ENCODE measurements around the gene ASPSCR1. TPM values are rescaled to one million over a fixed set of nuclear protein-coding genes. Genes with fewer than 3 reads are reported as not detected.

The ASPSCR1 gene, protein sequence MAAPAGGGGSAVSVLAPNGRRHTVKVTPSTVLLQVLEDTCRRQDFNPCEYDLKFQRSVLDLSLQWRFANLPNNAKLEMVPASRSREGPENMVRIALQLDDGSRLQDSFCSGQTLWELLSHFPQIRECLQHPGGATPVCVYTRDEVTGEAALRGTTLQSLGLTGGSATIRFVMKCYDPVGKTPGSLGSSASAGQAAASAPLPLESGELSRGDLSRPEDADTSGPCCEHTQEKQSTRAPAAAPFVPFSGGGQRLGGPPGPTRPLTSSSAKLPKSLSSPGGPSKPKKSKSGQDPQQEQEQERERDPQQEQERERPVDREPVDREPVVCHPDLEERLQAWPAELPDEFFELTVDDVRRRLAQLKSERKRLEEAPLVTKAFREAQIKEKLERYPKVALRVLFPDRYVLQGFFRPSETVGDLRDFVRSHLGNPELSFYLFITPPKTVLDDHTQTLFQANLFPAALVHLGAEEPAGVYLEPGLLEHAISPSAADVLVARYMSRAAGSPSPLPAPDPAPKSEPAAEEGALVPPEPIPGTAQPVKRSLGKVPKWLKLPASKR
- 10 to 100 TPM; 37.4 to 39.5 TPM for total RNA-seq

DNA sequence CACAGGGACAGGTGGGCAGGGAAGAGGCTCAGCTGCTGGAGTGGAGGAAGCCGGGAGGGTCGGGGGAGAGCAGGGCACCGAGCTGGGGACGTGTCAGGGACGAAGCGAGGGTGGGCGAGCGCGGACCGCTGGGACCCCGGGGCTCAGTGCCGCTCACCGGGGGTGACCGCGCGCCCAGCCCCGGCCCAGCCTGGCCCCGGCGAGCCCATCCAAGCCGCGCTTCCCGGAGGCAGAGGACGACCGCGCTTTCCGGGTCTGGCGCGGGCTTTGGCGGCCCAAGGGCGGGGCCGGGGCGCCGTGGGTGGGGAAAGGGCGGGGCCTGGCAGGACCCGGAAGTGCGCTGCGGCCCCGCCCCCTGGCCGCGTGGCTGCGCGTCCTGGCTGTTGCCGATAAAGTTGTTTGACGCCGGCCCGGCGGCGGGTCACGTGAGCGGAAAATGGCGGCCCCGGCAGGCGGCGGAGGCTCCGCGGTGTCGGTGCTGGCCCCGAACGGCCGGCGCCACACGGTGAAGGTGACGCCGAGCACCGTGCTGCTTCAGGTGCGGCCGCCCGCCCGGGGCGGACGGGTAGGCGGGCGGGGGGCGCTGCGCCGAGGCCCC, at the start of gene ASPSCR1:
Gene ASPSCR1, plus strand, starts transcription at position 419 of the 598 bp plus-strand sequence. Its CDS starts 18 bp downstream, at position 437.

DNA sequence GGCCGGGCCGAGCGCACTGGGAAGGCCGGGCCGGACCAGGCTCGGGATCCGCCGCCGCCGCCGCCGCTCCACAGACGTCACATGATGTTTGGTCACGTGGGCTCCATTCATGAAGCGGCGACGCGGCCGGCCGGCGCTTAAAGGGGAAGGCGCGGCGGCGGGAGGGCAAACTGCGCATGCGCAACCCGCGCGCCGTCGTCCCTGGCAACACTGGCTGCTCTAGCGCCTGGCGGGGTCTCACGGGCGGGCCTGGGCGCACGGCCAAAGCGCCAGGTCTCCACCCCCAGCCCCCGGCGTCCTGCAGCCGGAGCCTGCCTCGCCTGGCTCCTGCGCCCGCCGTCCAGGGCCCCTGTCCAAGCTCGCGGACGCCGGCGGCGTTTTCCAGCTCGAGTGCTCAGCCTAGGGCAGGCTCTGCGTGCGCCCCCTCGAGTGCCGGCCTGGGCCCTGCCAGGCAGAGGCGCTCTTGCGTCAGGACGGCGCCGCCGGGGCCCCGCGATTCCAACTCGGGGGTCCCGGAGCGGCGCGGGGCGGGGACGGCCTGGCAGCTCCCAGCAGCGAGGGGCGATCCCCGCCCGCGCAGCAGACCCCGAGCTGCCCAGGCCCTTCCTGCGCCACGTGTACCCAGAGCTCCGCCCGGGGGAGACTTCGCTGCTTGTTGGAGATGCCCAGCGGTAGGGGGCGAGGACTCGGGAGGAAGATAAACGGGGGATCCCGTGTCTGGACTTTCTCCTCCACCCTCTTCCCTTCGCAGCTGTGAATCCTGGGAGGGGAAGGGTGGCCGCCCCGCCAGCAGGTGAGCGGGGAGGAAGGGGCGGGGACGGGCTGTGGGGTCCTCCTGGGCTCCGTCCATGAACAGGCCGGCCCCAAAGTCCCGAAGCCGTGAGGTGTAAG, 49.5 kb upstream of the ASPSCR1 start, which contains the start of gene MAFG:
Gene MAFG, minus strand, starts transcription at position 83 of the 891 bp plus-strand sequence. CDS start 4,550 bp downstream, outside the sequence.

DNA sequence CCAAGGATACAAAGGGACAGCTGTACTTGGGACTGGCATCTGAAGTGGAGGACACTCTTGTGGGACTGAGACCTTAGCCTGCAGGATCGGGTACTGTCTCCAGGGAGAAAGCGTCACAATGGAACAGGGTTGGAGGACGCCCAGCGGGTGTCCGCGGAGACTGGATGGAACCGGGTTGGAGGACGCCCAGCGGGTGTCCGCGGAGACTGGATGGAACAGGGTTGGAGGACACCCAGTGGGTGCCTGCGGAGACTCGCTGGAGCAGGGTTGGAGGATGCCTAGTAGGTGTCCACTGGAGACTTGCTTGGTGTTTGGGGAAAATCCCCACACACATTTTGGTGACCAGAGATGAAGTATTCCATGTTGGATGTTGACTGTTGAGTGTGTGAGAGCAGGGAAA, 30.2 kb upstream of the ASPSCR1 start, which contains the start of gene MYADML2:
Gene MYADML2, minus strand, starts transcription at position 45 of the 400 bp plus-strand sequence. CDS start 5,492 bp downstream, outside the sequence.

DNA sequence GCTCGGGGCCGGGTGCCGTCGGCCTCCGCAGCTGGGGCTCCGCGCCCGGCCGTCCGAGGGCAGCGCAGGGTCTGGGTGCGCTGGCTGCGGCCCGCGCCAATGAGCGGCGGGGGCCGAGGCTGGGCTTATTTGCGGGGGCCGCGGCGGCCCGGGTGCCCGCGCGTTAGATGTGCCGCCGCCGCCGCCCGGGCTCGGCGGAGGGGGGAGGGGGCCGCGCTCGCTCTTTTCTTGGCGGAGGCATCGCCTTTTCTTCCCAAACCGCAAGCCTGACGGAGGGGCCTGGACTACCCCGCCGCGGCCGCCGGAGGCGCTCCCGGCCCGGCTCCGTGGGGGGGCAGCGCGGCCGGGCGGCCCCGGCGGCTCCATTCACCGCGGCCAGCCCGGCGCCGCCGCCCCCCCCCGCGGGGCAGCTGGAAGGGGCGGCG, 16.3 kb upstream of the ASPSCR1 start, which contains the start of gene NOTUM:
Gene NOTUM, minus strand, starts transcription at position 101 of the 425 bp plus-strand sequence. CDS start 278 bp downstream, outside the sequence.

DNA sequence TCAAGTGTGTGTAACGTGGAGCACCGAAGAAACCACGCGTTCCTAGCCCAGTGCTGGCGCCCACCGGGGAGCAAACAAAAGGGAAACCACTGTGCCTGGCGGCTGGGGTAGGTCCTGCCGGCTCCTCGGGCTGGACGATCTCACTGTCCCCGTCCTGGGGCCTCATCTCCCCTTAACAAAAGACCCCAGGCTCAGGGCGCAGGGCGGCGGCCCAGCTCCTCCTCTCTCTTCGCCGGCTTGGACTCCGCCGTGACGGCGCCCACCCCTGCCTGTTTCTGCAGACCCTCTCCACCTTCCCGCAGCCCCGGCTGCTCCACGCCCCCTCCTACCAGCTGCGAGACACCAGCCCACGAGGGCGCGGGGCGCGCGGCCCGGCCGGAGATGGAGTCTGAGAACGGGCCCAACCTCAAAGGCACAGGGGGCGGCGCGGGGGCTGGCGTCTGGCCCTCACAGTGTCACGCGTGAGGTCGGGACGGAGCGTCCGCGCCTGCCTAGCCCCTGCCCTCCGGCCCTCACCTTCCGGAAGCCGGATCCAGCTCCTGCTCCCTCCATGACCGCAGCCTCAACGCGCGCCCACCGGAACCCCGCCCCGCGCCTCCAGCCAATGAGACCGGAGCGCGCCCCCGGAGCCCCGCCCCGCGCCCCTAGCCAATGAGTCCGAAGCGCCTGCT, 45.0 kb downstream of the ASPSCR1 start, which contains the start of gene CENPX:
Gene CENPX, minus strand, starts transcription at position 569 of the 671 bp plus-strand sequence. Its CDS starts 17 bp downstream, at position 552.

DNA sequence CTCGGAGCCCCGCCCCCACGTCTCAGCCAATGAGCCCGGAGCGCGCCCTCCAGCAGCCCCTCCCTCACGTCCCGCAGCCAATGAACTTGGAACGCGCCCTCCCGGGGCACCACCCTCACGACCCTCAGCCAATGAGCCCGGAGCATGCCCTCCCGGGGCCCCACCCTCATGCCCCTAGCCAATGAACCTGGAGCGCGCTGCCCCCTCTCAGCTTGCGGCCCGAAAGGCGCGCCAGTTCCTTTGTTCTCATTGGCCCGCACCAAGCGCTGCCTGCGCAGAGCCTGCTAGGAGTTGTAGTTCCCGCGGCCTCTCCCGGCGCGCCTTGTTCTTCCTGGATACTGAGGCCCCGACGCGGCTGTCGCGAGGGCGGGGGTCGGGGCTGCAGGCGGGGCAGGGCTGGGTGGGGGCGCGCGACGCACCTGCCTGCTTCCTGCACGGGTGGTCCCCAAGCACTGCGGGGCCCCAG, 45.6 kb downstream of the ASPSCR1 start, which contains the start of gene LRRC45:
Gene LRRC45, plus strand, starts transcription at position 325 of the 466 bp plus-strand sequence. CDS start 339 bp downstream, outside the sequence.

DNA sequence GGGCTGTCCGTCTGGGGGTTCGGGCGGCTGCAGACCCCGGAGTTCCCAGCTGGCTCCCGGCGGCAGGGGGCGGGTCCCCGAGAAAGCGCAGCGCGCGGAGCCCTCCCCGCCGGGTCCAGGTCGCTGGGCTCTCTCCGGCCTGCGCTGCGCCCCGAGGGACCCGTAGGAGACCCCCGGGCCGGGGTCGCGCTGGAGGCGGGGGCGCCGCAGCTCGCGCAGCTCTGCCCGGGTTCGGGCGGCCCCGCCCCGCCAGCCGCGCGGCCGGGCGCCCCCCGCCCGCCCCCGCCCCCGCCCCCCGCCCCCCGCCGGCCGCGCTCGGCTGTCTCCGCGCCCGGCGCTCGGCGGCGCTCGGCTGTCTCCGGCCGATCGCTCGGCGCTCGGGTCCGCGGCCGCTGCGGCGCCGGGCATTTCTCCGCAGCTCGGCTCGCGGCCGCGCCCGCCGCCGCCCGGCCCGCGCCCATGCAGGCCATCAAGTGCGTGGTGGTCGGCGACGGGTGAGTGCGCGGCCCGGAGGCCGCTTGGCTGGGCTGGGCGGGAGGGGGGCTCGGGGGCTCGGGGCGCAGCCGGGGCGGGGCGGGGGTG, 54.0 kb downstream of the ASPSCR1 start, which contains the start of gene RAC3:
Gene RAC3, plus strand, starts transcription at position 376 of the 582 bp plus-strand sequence. Its CDS starts 84 bp downstream, at position 460.

DNA sequence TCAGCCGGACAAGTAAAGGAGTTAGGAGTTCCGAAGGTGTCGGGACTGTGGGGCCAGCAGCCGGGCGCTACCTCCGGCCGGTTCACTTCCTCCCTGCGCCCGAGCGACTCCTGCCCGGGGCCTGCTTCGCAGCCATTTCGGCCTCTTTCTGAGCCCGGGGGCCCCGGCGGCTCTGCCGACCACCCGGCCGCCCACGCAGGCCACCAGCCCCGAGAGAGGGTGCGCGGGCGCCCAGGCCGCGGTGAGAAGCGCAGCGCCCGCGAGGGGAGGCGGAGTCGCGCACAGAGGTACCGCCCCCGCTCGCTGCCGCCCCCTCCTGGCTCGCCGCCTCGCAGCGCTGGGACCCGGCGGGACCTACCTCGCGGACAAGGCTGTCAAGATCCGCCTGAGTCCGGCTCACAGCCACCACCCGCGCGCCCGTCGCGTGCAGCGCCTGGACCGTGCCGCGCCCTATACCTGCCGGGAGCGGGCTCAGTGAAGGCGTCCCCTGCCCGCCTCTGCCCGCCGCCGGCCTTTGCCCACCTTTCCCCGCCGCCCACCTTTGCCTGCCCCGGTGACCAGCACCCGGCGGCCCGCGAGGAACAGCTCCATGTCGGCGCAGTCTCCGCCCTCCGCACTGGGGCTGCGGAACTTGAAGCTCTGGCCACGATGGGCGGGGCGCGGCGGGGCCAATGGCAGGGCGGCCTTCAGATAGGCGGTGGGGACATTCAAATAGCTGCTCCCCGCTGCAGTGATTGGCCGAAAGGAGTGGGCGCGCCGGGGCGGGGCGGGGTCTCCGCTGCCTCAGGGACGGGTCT, 59.9 kb downstream of the ASPSCR1 start, which contains the start of gene DCXR:
Gene DCXR, minus strand, starts transcription at position 606 of the 797 bp plus-strand sequence. Its CDS starts 15 bp downstream, at position 591.

DNA sequence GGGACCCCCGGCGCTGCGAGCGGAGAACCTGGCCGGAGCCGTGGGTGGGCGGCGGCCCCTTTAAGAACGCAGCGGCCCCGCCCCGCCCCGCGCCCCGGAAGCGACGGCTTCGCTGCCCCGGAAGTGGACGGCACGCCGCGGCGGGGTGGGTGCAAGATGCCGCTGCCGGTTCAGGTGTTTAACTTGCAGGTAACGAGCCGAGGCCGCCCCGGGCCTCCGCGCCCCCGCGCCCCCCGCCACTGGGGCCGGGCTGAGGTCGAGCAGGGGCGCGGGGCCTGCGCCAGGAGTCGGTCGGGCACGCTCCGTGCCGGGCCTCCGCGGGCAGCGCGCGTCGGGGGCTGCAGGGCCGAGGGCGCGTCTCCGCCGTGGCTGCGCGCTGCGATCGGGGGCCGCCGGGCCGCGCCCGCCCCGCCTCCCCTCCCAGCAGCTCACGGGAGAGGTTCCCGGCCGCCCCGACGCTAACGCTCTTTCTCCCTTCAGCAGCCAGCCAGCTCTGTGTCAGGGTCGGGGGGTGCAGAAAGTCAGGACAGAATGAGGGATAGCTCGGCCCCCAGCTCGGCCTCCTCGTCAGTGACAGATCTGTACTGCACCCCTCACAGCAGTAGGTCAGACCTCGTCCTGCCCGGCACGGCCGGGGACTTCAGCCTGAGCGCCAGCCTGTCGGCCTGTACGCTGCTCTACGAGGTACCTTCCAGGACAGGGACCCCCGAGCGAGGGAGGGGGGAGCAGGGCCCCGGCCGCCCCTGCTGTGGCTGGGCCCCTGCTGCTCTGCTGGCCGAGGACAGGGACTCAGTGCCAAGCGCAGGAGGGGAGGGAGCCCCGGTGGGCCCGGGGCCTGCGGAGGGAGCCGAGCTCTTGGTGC, 74.6 kb downstream of the ASPSCR1 start, which contains the start of the genes GPS1 and RFNG:
Gene GPS1, plus strand, starts transcription at position 123 of the 862 bp plus-strand sequence. Its CDS starts 34 bp downstream, at position 157.
Gene RFNG, minus strand, starts transcription at position 36 of the 862 bp plus-strand sequence. CDS start 45 bp downstream, outside the sequence.

DNA sequence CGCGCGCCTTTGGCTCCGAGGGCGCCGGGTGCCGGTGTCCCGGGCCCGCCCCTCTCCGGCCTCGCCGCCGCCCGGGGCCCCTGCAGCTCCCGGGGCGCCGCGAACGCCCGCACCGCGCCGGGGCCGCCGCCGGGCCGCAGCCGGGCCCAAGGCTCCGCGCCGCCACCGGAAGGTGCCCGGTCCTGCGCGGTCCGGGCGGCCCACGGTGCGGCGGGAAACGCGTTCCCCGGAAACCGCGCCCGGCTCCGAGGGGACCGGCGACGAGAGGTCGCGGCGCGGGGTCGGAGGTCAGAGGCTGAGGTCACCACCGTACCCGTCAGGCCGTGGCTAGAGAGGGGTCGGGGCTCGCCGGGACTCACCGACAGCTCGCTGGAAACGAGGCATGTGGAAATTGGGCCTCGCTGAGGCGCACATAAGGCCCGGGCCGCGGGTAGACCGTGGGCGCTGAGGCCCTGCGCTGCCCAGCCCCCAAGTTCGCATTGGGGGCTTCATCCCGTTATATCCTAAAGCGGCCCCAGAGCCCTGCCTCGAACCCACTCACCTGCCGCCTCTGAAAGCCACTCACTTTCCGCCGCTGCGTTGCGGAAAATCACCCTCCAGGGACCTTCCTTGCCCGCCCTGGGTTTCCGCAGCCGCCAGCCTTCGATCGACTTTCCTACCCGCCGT, 88.3 kb downstream of the ASPSCR1 start, which contains the start of gene DUS1L:
Gene DUS1L, minus strand, starts transcription at position 167 of the 666 bp plus-strand sequence. CDS start 745 bp downstream, outside the sequence.

Other genes with a start within 250 kb of the ASPSCR1 start
- not detected for gene GCGR, start 173.5 kb upstream of the ASPSCR1 start, total RNA-seq
- gene MCRIP1, start 144.3 kb upstream of the ASPSCR1 start, total RNA-seq, result 10 to 100 TPM; 51.6 to 53.9 TPM
- not detected for gene PPP1R27, start 142.6 kb upstream of the ASPSCR1 start, total RNA-seq
- gene P4HB, start 117.1 kb upstream of the ASPSCR1 start, total RNA-seq, result 100 to 1,000 TPM; 471 to 474 TPM
- 100 to 1,000 TPM; 575 to 590 TPM for gene ARHGDIA, start 106.3 kb upstream of the ASPSCR1 start, total RNA-seq
- 100 to 1,000 TPM; 145 to 147 TPM for gene ALYREF, start 86.0 kb upstream of the ASPSCR1 start, total RNA-seq
- 10 to 100 TPM; 67.2 to 75.1 TPM for gene ANAPC11, start 85.9 kb upstream of the ASPSCR1 start, total RNA-seq
- gene NPB, start 75.4 kb upstream of the ASPSCR1 start, total RNA-seq, result under 1 TPM; 0.10 to 0.20 TPM
- 10 to 100 TPM; 43.8 to 49.5 TPM for gene PCYT2, start 66.2 kb upstream of the ASPSCR1 start, total RNA-seq
- 10 to 100 TPM; 51.5 to 52.8 TPM for gene SIRT7, start 59.5 kb upstream of the ASPSCR1 start, total RNA-seq
- gene MAFG, start 49.9 kb upstream of the ASPSCR1 start, total RNA-seq, result 10 to 100 TPM; 22.6 to 23.9 TPM
- 10 to 100 TPM; 23.3 to 26.1 TPM for gene PYCR1, start 40.3 kb upstream of the ASPSCR1 start, total RNA-seq
- gene MYADML2, start 30.4 kb upstream of the ASPSCR1 start, total RNA-seq, result not detected
- under 1 TPM; 0.30 to 0.34 TPM for gene NOTUM, start 16.4 kb upstream of the ASPSCR1 start, total RNA-seq
- gene CENPX, start 45.2 kb downstream of the ASPSCR1 start, total RNA-seq, result 10 to 100 TPM; 49.8 to 49.9 TPM
- gene LRRC45, start 45.7 kb downstream of the ASPSCR1 start, total RNA-seq, result 10 to 100 TPM; 29.8 to 33.7 TPM
- 1 to 10 TPM; 6.0 to 6.2 TPM for gene RAC3, start 54.0 kb downstream of the ASPSCR1 start, total RNA-seq
- gene DCXR, start 60.1 kb downstream of the ASPSCR1 start, total RNA-seq, result 100 to 1,000 TPM in 1 of 2 experiments, 10 to 100 TPM in 1; 98.5 to 103 TPM
- 10 to 100 TPM; 25.1 to 26.8 TPM for gene RFNG, start 74.2 kb downstream of the ASPSCR1 start, total RNA-seq
- gene GPS1, start 74.3 kb downstream of the ASPSCR1 start, total RNA-seq, result 10 to 100 TPM; 66.6 to 67.5 TPM
- 100 to 1,000 TPM; 110 to 111 TPM for gene DUS1L, start 88.2 kb downstream of the ASPSCR1 start, total RNA-seq
- 100 to 1,000 TPM; 153 to 162 TPM for gene FASN, start 120.6 kb downstream of the ASPSCR1 start, total RNA-seq
- 10 to 100 TPM; 67.7 to 72.9 TPM for gene CCDC57, start 235.2 kb downstream of the ASPSCR1 start, total RNA-seq

All from activated naive CD4-positive, alpha-beta T cell treated with anti-CD3 and anti-CD28 coated beads, Interleukin-2, amount 10 ng/mL, durations not matched to agents 5 hours and 36 hours (primary cell).